Activated naive CD4-positive, alpha-beta T cell treated with anti-CD3 and anti-CD28 coated beads for 36 hours (primary cell): ENCODE measurements around the gene EMILIN1. TPM values are rescaled to one million over a fixed set of nuclear protein-coding genes. Genes with fewer than 3 reads are reported as not detected.

Experiments used
- CTCF ChIA-PET: fragments of 350-600 bp; sonication (Branson Sonifier 250); formaldehyde crosslinking; loops from one replicate; lab custom pipeline; 2021; ENCODE audit warnings: antibody characterized with exemption; lab: Charles Lee
- DNase-seq: peaks from one replicate; pipeline ENCODE4 v3.0.0-alpha.2; 2020
- H3K27ac Mint-ChIP-seq: one replicate; pipeline ENCODE4 v1.8.0; 2021; ENCODE audit warnings: mild to moderate bottlenecking, mixed read lengths
- H3K27me3 Mint-ChIP-seq: one replicate; pipeline ENCODE4 v1.8.0; 2021; ENCODE audit warnings: low read depth, mixed read lengths
- H3K36me3 Mint-ChIP-seq: one replicate; pipeline ENCODE4 v1.8.0; 2021; ENCODE audit warnings: low read depth, mixed read lengths
- H3K4me1 Mint-ChIP-seq: one replicate; pipeline ENCODE4 v1.8.0; 2021; ENCODE audit warnings: low read depth, mixed read lengths
- H3K4me3 Mint-ChIP-seq: one replicate; pipeline ENCODE4 v1.8.0; 2021; ENCODE audit warnings: mild to moderate bottlenecking, moderate library complexity, mixed read lengths
- H3K9me3 Mint-ChIP-seq: one replicate; pipeline ENCODE4 v1.8.0; 2021; ENCODE audit warnings: mixed read lengths
- intact Hi-C: fragments of 100-400 bp; cut with micrococcal nuclease; formaldehyde crosslinking; loops from one replicate; pipeline ENCODE4 v1.15.1; 2023
- total RNA-seq, 2 experiments: library from RNA; stranded (reverse); gene quantifications; one replicate each; pipeline ENCODE4 v1.2.3, GENCODE V29; 2021

Gene EMILIN1
- total RNA-seq, 2 experiments from 2014 or later, result 0.15 to 0.29 TPM

DNA sequence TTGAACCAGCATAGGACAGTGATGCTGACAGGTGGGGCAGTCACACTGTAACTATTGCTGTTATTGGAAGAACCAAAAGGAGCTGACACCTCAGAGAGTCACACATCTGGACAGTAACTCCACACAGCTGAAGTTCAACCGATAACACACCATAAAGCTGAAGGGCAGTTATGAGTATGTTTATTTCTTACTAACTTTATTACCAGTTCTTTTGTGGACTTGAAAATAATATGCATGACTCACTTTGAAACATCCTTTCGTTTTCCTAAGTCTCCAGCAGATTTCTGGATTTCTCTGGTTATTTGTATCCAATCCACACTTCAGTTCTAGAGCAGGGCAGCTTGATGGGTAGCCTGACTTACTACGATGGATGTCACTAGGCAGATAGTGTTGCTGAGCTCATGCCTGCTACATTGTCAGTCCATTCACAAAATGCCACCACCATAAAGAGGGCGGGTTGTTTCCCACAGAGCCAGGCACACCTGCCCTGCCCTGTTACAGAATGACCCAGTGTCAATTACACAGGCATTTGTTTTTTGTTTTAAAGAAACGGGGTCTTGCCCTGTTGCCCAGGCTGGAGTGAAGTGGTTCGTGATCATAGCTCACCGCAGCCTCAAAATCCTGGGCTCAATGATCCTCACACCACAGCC is 35.3 kb upstream of the EMILIN1 start:
- Mint-ChIP-seq H3K36me3 (peaks cover 23% of the 10 kb centered on the region), H3K4me3 (no peak overlapping the region), H3K27me3 (no peaks in the 10 kb centered on the region), H3K9me3 (no peaks in the 10 kb centered on the region), H3K27ac (no peak overlapping the region), H3K4me1 (peaks cover 5% of the 10 kb centered on the region)
- intact Hi-C loops, result no loop called here
- CTCF ChIA-PET, result interaction anchor here (0.6 kb wide), 1 partner anchor 540 kb away, joined by 3 read pairs; no protein-coding TSS in a partner anchor
- no peak for DNase-seq

DNA sequence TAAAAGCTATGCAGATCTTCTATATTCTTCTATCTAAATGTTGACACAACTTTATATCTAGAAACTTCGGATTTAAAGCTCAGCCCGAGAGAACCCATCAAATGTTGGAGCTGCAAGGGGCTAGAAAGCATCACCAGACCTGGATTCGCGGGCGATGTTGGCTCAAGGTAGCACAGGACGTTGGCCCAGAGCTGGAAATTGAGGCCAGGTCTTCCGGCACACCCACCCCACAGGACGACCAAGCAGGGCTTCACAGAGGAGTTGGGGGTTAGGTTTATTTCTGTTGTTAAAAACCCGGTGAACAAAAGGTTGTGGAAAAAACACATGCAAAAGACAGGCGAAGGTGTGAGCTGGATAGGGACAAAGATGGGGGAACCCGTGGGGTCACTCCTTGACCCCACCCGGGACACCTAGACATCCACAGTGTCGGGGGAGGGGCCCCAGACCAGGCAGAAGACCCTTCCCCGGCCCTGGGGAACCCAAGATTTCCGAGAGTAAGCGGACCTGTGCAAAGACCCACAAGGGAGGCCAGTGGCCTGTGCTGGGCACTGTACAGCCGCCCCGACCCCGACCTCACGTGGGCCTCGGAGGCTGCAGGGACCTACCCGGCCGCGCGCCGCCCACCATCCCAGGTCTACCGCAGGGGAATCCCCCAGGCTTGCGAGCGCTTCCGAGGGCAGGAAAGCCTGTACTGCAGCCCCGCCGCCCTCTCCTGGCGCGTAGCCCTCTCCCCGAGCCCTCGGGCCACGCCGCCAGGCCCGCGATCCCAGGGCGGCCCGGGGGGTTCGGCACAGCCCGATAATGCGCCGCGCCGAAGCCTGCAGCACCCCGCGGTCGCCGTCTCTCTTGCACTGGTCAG is 28.8 kb upstream of the EMILIN1 start:
- DNase-seq, result peak; percentile 74
- peak overlapping the region; percentile 86 for H3K4me3 Mint-ChIP-seq
- CTCF ChIA-PET, result interaction anchor here (0.5 to 1.3 kb wide), 11 partner anchors 11 to 1311 kb away, joined by 3 to 5 read pairs (median 4); no protein-coding TSS in a partner anchor
- intact Hi-C loops, result loop anchor here (1.0 to 10.0 kb wide), 7 partner anchors 17 to 705 kb away; partner anchors contain the start of genes ADGRF3, EIF2B4, KHK and NRBP1
- H3K27me3 Mint-ChIP-seq, result peaks cover 6% of the 10 kb centered on the region
- H3K4me1 Mint-ChIP-seq, result peaks cover 16% of the 10 kb centered on the region
- H3K27ac Mint-ChIP-seq, result peak overlapping the region; percentile 97
- H3K36me3 Mint-ChIP-seq, result peaks cover 12% of the 10 kb centered on the region
- H3K9me3 Mint-ChIP-seq, result peaks cover 2% of the 10 kb centered on the region

DNA sequence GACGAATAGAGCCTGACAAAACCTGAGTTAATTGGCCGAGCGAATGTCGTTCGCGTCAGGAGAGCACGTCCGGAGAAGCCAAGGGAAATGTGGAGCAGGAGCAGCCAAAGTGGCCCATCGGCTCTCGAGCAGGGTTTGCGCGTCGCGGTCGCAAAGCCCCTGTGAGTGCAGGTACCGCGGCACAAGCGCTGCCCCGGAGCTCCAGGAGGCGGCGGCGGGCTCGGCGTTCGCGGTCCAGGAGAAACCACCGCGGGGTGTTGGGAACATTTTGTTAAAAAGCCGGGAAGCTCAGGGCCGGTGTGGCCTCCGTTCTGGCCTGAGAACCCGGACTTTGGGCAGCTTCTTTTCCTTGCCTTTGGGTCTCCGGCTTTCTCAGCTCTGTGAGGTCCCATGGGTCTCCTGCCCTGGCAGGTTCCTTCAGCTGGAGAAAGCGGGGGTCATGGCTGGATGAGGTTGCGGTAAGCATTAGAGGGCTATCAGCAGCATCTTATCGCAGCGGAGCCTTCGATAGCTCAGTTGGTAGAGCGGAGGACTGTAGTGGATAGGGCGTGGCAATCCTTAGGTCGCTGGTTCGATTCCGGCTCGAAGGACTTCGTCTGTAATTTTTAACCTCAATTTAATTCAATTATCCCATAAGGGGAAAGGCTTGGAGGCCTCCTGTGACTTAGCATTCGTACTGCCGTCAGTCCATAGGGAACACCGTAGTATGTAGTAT is 28.0 kb upstream of the EMILIN1 start:
- H3K4me1 Mint-ChIP-seq, result peaks cover 16% of the 10 kb centered on the region
- intact Hi-C loops, result loop anchor here (1.0 to 10.0 kb wide), 7 partner anchors 18 to 706 kb away; partner anchors contain the start of genes ADGRF3, EIF2B4, KHK and NRBP1
- DNase-seq, result peak; percentile 97
- H3K9me3 Mint-ChIP-seq, result peaks cover 2% of the 10 kb centered on the region
- peaks cover 6% of the 10 kb centered on the region for H3K27me3 Mint-ChIP-seq
- H3K4me3 Mint-ChIP-seq, result peak overlapping the region; percentile 86
- CTCF ChIA-PET, result interaction anchor here (0.5 to 2.7 kb wide), 16 partner anchors 14 to 1312 kb away, joined by 3 to 14 read pairs (median 4); partner anchors contain the start of genes KHK and MAPRE3
- H3K36me3 Mint-ChIP-seq, result peaks cover 9% of the 10 kb centered on the region
- H3K27ac Mint-ChIP-seq, result peak overlapping the region; percentile 97

DNA sequence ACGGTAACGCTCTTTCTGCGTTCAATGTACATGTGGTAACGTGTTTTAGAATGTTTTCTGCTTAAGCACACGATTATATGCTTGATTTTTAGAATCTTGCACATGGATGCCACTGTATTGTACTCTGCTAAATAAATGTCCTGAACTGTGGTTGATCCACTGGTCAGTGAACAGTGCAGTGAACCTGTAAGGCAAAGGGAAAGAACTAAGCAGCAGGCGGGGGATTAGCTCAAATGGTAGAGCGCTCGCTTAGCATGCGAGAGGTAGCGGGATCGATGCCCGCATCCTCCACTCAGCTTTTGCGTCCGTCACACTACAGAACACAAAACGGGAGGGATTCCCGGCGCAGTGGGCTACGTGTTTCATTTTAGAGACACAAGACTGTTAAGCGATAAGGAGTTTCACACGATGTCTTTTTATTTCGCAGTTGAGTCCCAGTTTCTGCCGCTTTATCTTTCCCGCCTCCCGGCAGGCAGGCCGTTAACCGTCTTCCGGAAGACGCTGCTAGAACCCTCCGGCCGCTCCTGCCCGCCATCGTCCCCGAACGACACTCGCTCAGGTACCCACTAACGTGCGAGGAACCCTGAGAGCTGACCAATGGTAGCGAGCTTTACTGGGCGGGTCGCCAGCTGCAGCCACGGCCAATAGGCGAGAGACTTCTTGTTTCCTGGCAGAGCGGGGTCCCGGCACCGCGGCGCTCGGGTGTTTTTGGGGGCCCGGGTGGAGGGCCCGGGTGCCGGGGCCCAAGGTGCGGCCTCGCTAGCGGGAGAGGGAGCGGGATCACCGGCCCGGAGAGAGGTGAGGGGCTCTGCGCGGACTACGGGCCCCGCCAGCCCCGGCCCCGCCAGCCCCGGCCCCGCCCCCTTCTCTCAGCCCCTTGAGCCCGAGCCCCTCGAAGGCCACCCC is 27.2 kb upstream of the EMILIN1 start, which contains the start of gene AGBL5:
Gene AGBL5 (plus strand): TSS at position 673 of the 906 bp plus-strand sequence. CDS start 1,291 bp downstream, outside the sequence.
- Mint-ChIP-seq H3K9me3 (peaks cover 2% of the 10 kb centered on the region), H3K27ac (peak within 1 kb of the TSS; percentile 97), H3K36me3 (peaks cover 9% of the 10 kb centered on the region), H3K27me3 (peaks cover 6% of the 10 kb centered on the region), H3K4me3 (peak within 1 kb of the TSS; percentile 86), H3K4me1 (peaks cover 16% of the 10 kb centered on the region)
- intact Hi-C loops, result loop anchor here (1.0 to 10.0 kb wide), 10 partner anchors 19 to 706 kb away; partner anchors contain the start of genes ADGRF3, ATRAID, EIF2B4 and KHK
- peak; percentile 98 for DNase-seq
- CTCF ChIA-PET, result interaction anchor here (0.7 to 2.7 kb wide), 14 partner anchors 14 to 204 kb away, joined by 3 to 14 read pairs (median 4); partner anchors contain the start of genes KHK and MAPRE3

DNA sequence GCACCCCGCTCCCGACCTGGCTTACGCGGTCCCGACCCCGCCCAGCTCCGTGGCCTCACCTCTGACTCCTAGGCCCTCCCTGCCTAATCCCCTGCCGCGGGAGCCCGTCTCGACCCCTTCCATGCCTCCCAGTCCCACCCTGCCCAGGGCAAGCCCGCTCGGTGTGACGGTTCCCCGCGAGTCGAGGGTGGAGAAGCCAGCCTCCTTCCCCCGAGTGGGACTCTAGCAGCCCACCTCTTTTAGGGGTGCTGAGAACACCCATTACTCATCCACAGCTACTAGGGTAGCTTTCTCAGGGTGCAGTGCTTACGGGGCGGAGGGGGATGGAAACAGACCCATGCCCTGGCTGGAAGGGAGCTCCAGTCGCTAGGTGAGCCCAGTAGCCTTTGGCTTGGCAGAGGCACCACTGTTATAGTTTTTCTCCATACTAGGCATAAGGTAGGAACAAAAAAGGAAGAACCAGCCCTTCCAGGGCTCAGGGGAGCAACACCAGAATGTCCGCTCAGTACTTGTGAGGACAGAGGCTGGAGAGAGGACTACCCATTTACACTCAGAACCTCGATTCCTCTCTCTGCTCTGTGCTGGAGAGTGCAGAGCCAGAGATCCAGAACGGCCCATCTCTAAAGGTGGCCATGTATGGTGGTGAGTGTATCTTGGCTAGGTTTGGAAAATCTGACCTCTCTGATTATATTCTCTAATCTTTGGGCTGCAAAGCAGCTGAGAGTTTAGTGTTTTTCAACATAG is 26.3 kb upstream of the EMILIN1 start:
- H3K9me3 Mint-ChIP-seq, result peaks cover 2% of the 10 kb centered on the region
- H3K27ac Mint-ChIP-seq, result peak overlapping the region; percentile 73
- intact Hi-C loops, result loop anchor here (1.0 to 10.0 kb wide), 5 partner anchors 19 to 707 kb away; partner anchors contain the start of genes ADGRF3, ATRAID, OST4 and SELENOI
- H3K27me3 Mint-ChIP-seq, result peaks cover 6% of the 10 kb centered on the region
- H3K4me3 Mint-ChIP-seq, result peak overlapping the region; percentile 83
- peak; percentile 33 for DNase-seq
- CTCF ChIA-PET, result interaction anchor here (1.8 to 2.7 kb wide), 2 partner anchors 13 to 29 kb away, joined by 8 to 14 read pairs; no protein-coding TSS in a partner anchor
- peaks cover 9% of the 10 kb centered on the region for H3K36me3 Mint-ChIP-seq
- H3K4me1 Mint-ChIP-seq, result peaks cover 16% of the 10 kb centered on the region

DNA sequence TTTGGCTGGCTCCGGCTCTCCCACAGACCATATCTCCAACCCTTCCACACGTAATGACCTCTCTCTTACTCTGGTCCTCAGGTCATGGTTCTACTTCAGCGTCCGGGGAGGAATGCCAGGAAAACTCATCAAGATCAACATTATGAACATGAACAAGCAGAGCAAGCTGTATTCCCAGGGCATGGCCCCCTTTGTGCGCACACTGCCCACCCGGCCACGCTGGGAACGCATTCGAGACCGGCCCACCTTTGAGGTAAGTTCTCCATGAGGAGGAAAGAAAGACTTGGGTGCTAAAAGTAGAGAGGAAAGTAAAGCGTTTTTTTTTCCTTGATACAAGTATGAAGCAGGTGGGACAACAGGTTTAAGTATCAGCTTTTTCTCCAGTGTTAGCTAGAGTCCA is 25.1 kb upstream of the EMILIN1 start:
- no peak overlapping the region for H3K27ac Mint-ChIP-seq
- no peak overlapping the region for H3K4me3 Mint-ChIP-seq
- peaks cover 2% of the 10 kb centered on the region for H3K9me3 Mint-ChIP-seq
- intact Hi-C loops, result loop anchor here (10.0 kb wide), 1 partner anchor 709 kb away; the partner anchor contains the start of genes ADGRF3 and SELENOI
- peaks cover 16% of the 10 kb centered on the region for H3K4me1 Mint-ChIP-seq
- CTCF ChIA-PET, result interaction anchor here (1.2 kb wide), 1 partner anchor 18 kb away, joined by 4 read pairs; the partner anchor contains the start of gene OST4
- no peak for DNase-seq
- peaks cover 9% of the 10 kb centered on the region for H3K36me3 Mint-ChIP-seq
- H3K27me3 Mint-ChIP-seq, result peaks cover 6% of the 10 kb centered on the region

DNA sequence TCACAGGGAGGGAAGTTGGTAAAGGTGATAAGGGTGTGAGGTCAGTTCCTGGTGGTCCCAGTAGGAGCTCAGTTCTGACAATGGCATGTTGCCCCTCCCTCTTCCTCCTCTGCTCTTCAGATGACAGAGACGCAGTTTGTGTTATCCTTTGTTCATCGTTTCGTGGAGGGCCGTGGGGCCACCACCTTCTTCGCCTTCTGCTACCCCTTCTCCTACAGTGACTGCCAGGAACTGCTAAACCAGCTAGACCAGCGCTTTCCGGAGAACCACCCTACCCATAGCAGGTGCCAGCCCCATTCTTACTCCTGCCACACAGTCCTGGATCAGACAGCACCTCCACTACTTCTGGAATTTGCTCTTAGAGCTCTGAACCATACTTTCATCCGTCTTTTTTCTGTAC is 24.6 kb upstream of the EMILIN1 start:
- Mint-ChIP-seq H3K9me3 (peaks cover 2% of the 10 kb centered on the region), H3K36me3 (peaks cover 9% of the 10 kb centered on the region), H3K4me3 (no peak overlapping the region), H3K27me3 (peaks cover 6% of the 10 kb centered on the region), H3K4me1 (peaks cover 16% of the 10 kb centered on the region), H3K27ac (no peak overlapping the region)
- CTCF ChIA-PET, result interaction anchor here (1.2 kb wide), 1 partner anchor 18 kb away, joined by 4 read pairs; the partner anchor contains the start of gene OST4
- intact Hi-C loops, result loop anchor here (10.0 kb wide), 1 partner anchor 709 kb away; the partner anchor contains the start of genes ADGRF3 and SELENOI
- DNase-seq, result no peak

DNA sequence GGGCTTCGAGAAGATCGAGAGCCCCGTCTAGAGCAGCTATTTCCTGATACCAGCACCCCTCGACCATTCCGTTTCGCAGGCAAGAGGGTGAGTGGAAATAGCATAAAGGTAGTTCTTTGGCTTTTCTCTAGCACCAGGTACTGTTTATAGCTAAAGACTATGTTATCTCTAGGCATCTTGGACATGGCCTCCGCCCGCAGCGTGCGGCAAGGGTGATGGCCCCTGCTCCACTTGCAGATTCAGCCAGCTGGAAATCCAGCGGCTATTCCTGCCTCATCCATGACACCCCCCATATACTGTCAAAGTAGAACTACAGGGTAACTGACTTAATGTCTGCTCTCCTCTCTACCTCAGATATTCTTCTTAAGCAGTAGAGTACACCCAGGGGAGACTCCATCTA is 23.7 kb upstream of the EMILIN1 start:
- H3K27ac Mint-ChIP-seq, result no peak overlapping the region
- peaks cover 2% of the 10 kb centered on the region for H3K9me3 Mint-ChIP-seq
- H3K27me3 Mint-ChIP-seq, result peaks cover 6% of the 10 kb centered on the region
- intact Hi-C loops, result loop anchor here (10.0 kb wide), 1 partner anchor 710 kb away; the partner anchor contains the start of genes ADGRF3 and SELENOI
- peaks cover 12% of the 10 kb centered on the region for H3K4me1 Mint-ChIP-seq
- H3K4me3 Mint-ChIP-seq, result no peak overlapping the region
- CTCF ChIA-PET, result interaction anchor here (0.5 to 1.2 kb wide), 2 partner anchors 27 to 30 kb away, joined by 3 read pairs; no protein-coding TSS in a partner anchor
- no peak for DNase-seq
- H3K36me3 Mint-ChIP-seq, result peaks cover 9% of the 10 kb centered on the region

DNA sequence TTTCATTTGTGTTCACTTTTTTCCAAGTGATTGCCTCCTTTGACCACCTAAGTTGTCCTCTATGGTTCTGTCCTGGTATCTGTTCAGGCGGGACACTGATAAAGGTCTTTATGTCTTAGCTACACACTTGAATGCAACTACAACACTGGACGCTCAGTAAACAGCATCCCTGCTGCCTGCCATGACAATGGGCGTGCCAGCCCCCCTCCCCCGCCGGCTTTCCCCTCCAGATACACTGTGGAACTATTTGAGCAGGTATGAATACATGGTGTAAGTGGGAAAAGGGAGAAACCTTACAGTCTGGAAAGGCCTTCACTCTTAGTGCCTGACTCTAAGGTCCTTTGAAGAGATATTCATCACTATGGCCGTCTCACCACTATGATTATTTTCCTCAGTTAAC is 21.2 kb upstream of the EMILIN1 start:
- no peak for DNase-seq
- Mint-ChIP-seq H3K9me3 (no peaks in the 10 kb centered on the region), H3K4me1 (peaks cover 2% of the 10 kb centered on the region), H3K4me3 (no peak overlapping the region), H3K27me3 (no peaks in the 10 kb centered on the region), H3K36me3 (peaks cover 4% of the 10 kb centered on the region), H3K27ac (no peak overlapping the region)
- CTCF ChIA-PET, result interaction anchor here (1.1 kb wide), 1 partner anchor 10 kb away, joined by 3 read pairs; no protein-coding TSS in a partner anchor
- intact Hi-C loops, result loop anchor here (10.0 kb wide), 1 partner anchor 712 kb away; the partner anchor contains the start of genes ADGRF3 and SELENOI

DNA sequence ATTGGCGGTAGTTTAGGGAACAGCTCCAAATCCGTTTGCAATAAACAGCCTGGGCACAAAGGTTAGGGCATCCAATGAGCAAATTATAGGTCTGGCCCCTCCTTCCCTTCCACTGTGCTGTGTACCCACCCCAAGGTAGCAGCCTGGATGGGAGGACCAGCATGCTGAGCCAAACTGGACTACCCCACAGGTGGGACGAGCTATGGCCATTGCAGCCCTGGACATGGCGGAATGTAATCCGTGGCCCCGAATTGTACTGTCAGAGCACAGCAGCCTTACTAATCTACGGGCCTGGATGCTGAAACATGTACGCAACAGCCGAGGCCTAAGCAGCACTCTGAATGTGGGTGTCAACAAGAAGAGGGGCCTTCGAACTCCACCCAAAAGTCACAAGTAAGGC is 20.2 kb upstream of the EMILIN1 start:
- intact Hi-C loops, result loop anchor here (10.0 kb wide), 1 partner anchor 713 kb away; the partner anchor contains the start of genes ADGRF3 and SELENOI
- H3K4me1 Mint-ChIP-seq, result peaks cover 2% of the 10 kb centered on the region
- no peaks in the 10 kb centered on the region for H3K27me3 Mint-ChIP-seq
- no peak for DNase-seq
- H3K4me3 Mint-ChIP-seq, result no peak overlapping the region
- H3K9me3 Mint-ChIP-seq, result no peaks in the 10 kb centered on the region
- H3K36me3 Mint-ChIP-seq, result peaks cover 11% of the 10 kb centered on the region
- H3K27ac Mint-ChIP-seq, result no peak overlapping the region
- CTCF ChIA-PET, result no interaction called here
